T47D (cell line): ENCODE data around the gene PDE9A.

Experiments used
- DNase-seq, 2 experiments: peaks; one replicate each; pipeline versions ENCODE4 v3.0.0 to v3.0.0-alpha.2; 2011 to 2012; ENCODE audit warnings: low read depth in 1 of 2, low spot score in 1 of 2
- JUND ChIP-seq: IDR thresholded peaks from 2 replicates; pipeline ENCODE4 v1.6.1; 2012; ENCODE audit warnings: low read depth
- in situ Hi-C: cut with HindIII; loops from 2 replicates; pipeline ENCODE4 v1.10.0; 2016; ENCODE audit warnings: low sequenced_read_pairs, low pct_unique_long_range_greater_than_20kb

The PDE9A gene

DNA sequence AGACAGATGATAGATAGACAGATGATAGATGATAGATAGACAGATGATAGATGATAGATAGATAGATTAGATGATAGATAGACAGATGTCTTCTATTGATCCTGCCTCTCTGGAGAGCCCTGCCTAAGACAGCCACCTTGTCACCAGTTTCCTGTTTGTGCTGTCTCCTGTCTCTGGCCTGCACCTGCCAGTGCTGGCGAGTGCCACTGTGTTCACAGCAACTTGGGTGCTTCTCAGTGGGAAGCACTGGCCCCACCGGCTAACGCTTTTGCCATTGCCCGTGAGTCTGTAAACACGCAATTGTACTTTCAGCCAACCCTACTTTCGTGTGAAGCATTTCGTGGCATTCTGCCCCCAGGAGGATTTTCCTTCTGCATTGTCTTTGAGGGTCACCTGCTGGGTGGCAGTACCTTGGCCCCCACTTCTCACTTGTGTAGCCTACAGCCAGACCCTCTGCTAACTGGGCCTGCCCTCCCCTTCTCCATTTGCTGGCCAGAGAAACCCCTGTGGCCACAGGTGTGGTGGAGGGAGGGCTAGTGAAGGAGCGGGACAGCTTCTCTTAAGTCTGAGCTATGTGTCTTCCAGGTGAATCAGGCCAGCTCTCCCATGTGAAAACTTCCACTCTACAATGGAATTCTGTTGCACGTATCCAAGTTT, 23.4 kb upstream of the PDE9A start:
- TF ChIP-seq JUND = no peak
- DNase-seq = no peak
- in situ Hi-C loops = no loop called here

- TF ChIP-seq JUND = no peak
- in situ Hi-C loops = no loop called here
- DNase-seq = no peak
Measured at GRCh38 chr21:42630626-42631025, 22.8 kb upstream of the PDE9A start.

DNA sequence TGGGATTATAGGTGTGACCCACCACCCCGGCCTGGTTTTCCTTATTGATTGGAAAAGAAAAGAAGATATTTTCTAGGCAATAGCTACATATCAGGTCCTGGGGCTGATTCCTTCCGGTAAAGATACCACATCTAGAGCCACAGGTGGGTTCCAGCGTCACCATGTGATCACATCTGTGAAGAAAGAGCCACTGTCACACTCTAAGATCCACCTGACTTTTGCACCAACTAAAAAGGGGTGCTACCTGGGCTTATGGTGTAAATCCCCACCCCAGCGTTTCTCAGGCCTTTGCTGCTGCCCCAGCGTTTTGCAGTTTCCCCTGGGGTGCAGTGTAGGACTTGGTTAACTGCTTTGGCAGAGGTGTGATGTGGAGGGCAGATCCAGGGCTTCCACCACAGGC, 22.3 kb upstream of the PDE9A start:
- TF ChIP-seq JUND = no peak
- in situ Hi-C loops = no loop called here
- DNase-seq = no peak

DNA sequence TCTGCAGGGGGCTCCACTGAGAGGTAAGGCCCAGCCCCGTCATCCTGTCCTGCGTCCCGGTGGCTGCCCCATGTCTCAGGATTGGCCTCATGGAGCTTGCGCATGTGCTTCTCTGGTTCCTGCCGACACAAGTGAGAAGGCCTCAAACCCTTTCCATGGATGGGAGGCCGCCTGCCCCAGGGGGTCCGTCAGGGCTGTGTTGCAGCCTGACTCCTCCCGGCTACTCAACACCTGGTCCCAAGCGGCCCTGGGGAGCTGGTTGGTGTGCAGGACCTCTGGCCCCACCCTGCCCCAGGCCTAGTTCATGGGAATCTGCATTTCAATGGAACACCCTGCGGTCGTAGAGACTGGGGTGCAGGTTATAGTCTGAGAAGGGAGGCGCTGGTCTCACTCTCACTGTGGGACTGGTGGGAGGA, 21.1 kb upstream of the PDE9A start:
- in situ Hi-C loops = no loop called here

DNA sequence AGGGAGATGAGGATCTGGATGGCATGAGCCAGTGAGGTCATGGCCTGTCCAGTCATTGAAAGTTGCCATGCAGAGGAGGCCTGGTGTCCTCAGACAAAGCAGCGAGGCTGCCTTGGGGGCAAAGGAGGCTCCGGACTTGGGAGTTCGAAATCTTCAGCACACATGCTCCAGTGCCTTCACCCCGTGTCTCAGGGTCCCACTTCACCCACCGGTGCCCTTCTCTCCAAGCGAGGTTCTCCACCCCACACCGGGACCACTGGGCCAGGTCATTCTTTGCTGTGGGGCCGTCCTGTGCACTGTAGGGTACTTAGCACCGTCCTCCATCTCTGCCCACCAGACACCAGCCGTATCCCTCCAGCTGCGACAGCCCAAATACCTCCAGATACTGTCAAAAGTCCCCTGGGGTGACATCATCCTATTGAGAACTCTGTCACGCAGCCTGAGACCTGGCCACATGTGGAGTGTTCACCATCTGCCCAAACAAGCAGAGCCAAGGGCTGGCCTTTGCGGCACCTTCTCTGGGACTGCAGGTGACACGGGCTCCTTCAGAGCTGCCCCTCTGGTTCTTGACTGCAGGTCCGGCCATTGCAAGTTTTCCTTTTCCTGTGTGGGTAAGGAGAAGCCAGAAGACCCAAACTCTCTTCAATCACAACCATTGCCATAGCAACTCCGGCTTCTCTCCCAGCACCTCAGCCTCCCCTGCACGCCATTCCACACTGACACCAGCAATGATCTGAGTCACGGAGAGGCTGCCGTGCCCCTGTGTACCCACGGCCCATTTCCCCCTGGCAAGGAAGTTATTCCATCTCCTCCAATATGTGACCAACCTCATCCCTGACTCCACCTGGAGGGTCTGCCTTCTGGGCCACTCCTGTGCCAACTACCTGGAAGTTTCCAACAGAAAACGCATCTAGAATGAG, 20.4 kb upstream of the PDE9A start:
- in situ Hi-C loops = no loop called here
- no peak for TF ChIP-seq JUND
- DNase-seq = no peak

More for the DNA sequence above, 21.1 kb upstream of the PDE9A start:
- no peak for TF ChIP-seq JUND
- no peak for DNase-seq

- TF ChIP-seq JUND = no peak
- DNase-seq = no peak
- in situ Hi-C loops = no loop called here
Measured at GRCh38 chr21:42633858-42634257, 19.6 kb upstream of the PDE9A start.

DNA sequence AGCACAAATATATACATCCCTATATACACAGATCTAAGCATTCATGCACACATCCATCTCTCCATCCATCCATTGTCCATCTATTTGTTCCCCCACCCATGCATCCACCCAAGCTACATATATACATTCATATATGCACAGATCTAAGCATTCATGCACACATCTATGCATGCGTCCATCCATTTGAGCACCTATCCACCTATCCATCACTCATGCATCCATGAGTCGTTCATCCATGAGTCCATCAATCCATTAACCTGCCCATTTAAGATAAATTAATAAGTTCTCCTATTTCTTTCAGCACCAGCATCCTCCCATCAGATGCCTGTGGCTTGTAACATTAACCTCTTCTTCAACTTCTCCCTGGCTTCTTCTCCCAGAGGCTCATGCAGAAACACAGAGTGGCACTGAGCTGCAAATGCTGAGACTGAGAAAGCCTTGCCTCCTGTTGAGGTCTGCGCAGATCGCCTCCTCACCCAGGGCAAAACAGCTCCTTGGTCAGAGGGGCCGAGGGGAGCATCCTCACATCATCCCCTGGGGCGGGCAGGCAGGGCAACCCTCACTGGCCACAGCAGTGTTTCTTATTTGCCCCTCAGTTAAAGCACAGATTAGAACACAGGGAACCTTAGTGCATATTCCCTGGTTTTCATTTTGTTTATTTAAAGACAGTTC, 17.4 kb upstream of the PDE9A start:
- in situ Hi-C loops = no loop called here
- no peak for TF ChIP-seq JUND
- DNase-seq = no peak

- in situ Hi-C loops = no loop called here
- TF ChIP-seq JUND = no peak
- no peak for DNase-seq
Measured at GRCh38 chr21:42636520-42637266, 16.7 kb upstream of the PDE9A start.

DNA sequence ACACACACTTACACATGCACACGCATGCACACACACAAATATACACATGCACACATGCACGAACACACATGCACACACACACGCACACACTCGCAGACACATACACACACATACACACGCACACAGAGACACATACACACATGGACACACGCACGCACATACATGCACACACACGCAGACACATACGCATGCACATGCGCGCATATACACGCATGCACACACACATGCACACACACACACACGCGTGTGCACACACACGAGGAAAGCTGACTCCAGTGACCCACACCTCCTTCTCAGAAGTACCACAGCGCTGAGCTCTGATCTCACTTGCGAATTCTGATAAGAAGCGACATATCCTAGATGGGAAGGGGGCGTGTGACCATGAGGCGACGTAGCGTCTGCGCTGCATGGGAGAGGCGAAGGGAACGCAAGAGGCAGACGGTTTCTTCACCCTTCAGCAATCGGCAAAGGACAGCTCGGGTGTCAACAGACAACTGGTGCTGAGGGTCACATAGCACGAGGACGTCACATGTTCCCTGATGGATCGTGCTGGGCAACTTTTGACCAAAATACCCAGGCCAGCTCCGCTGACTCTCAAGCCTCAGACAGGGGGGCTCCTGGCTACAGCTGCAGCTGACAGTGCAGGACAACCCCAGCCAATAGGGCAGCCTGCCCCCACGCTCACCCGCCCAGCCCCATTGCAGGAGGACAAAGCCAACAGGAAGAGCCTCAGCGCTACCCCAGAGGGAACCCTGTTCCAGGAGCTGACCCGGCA, 16.0 kb upstream of the PDE9A start:
- no peak for TF ChIP-seq JUND
- in situ Hi-C loops = no loop called here
- no peak for DNase-seq

DNA sequence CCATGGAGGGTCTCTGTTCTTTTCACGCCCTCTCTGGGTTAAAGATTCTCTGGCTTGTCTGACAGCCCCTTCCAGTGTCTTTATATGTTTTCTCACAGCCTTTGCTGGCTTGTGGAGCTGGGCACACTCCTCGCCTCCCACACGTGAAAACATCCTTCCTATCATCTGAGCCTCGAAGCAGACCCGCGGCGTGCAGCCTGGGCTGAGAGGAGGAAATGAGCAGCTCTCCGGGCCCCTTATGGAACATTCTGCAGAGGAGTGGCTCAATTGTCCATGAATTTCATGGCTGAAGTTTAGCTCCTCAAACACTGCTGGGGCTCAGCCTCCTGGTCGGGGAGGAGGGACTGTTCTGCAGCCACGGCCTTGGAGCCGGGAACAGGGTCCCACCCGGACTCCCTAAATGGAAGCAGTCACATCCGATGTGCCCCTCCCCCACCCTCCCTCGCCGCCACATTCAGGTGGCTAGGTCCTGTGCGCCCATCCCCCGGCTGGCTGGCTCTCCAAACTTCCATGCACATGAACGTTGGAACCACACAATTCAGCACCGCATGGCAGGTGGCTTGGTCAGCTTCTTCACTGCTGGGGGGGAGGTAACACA, 15.1 kb upstream of the PDE9A start:
- in situ Hi-C loops = no loop called here
- no peak for TF ChIP-seq JUND
- no peak for DNase-seq

GRCh38 chr21:42639646-42640152, 13.7 kb upstream of the PDE9A start:
- TF ChIP-seq JUND = no peak
- in situ Hi-C loops = no loop called here
- DNase-seq = no peak
